Body of pancreas (tissue), 4 donors: Measurements from ENCODE around the gene PLXDC2. TPM values are rescaled to one million over a fixed set of nuclear protein-coding genes. Genes with fewer than 3 reads are reported as not detected.

Experiments used
- ATAC-seq: fragments of 150-250 bp; one replicate; pipeline ENCODE4 v1.9.1; 2016
- DNase-seq, 4 donors: peaks; one replicate each; pipeline ENCODE4 v3.0.0-alpha.2; 2019
- H3K27ac ChIP-seq, 4 donors: fragments of 200-600 bp; sonication (generic); 1 replicate in 3 of 4; 2 replicates in 1 of 4; pipeline versions ENCODE4 v1.5.1 to v1.6.1; 2016 to 2019; ENCODE audit warnings: mild to moderate bottlenecking in 1 of 4, mixed read lengths in 1 of 4, moderate library complexity in 1 of 4
- H3K27me3 ChIP-seq, 2 donors: fragments of 200-600 bp; sonication (generic); one replicate each; pipeline ENCODE4 v1.6.0; 2016; ENCODE audit warnings: mild to moderate bottlenecking in 1 of 2
- H3K36me3 ChIP-seq, 2 donors: fragments of 200-600 bp; sonication (generic); replicated peaks in 1 of 2; 2 replicates each; pipeline ENCODE4 v1.5.1; 2016; ENCODE audit warnings: low read depth in 2 of 2; ENCODE audit not compliant: insufficient read depth in 1 of 2
- H3K4me1 ChIP-seq: fragments of 200-600 bp; sonication (generic); one replicate; pipeline ENCODE4 v1.6.0; 2016
- H3K4me3 ChIP-seq, 2 donors: fragments of 200-600 bp; sonication (generic); 1 replicate in 1 of 2; 2 replicates in 1 of 2; pipeline ENCODE4 v1.5.1; 2016 to 2019
- H3K9me3 ChIP-seq, 3 donors: fragments of 200-600 bp; sonication (generic); 1 replicate in 2 of 3; 2 replicates in 1 of 3; pipeline ENCODE4 v1.5.1; 2016
- CTCF ChIP-seq, 7 experiments: fragments of 450-650 bp in 4 of 7; fragments of 200-600 bp in 3 of 7; sonication (generic) in 3 of 7; IDR thresholded peaks; one replicate each; pipeline ENCODE4 v1.5.1; 2016 to 2019; ENCODE audit warnings: antibody characterized with exemption in 7 of 7
- POLR2A ChIP-seq, 3 donors: fragments of 450-650 bp; IDR thresholded peaks; one replicate each; pipeline ENCODE4 v1.6.1; 2016; ENCODE audit warnings: antibody characterized with exemption in 3 of 3, mild to moderate bottlenecking in 2 of 3
- WGBS, 2 donors: methylation state at CpG; one replicate each; pipeline ENCODE4 v1.1.5; 2017; 5-methylcytosine and 5-hydroxymethylcytosine counted together
- intact Hi-C: fragments of 100-400 bp; cut with DNase I; formaldehyde crosslinking; loops from one replicate; pipeline ENCODE4 v1.15.1; 2023
- total RNA-seq, 2 donors: library from RNA; depleted of rRNA; stranded (reverse); fragments of >200 nt; gene quantifications; one replicate each; pipeline ENCODE4 v1.1.0, GENCODE V29; 2016

PLXDC2 gene
- total RNA-seq, 2 donors from 2014 or later: 8.2 to 13.5 TPM

- Histone ChIP-seq H3K36me3 (no peaks in the 10 kb centered on the region), H3K27ac (no peak overlapping the region), H3K4me3 (no peak overlapping the region), H3K4me1 (no peaks in the 10 kb centered on the region), H3K9me3 (no peaks in the 10 kb centered on the region), H3K27me3 (no peaks in the 10 kb centered on the region)
- ATAC-seq (no peak), DNase-seq (no peak)
- intact Hi-C loops: no loop called here
- 61 to 68% methylated on average over 1 of the region's 1 CpG for WGBS, 2 donors
- TF ChIP-seq CTCF (IDR thresholded peaks at IDR 0.05) (no peak), POLR2A (IDR thresholded peaks at IDR 0.05) (no peak)
These were observed 328.0 kb downstream of the PLXDC2 start for GRCh38 chr10:20144268-20144667.

- Histone ChIP-seq H3K27ac (no peak overlapping the region), H3K36me3 (no peaks in the 10 kb centered on the region), H3K9me3 (no peaks in the 10 kb centered on the region), H3K4me3 (no peak overlapping the region), H3K4me1 (no peaks in the 10 kb centered on the region), H3K27me3 (no peaks in the 10 kb centered on the region)
- DNase-seq: no peak
- intact Hi-C loops: no loop called here
- WGBS, 2 donors: 69 to 83% methylated on average over 2 of the region's 2 CpGs
- TF ChIP-seq POLR2A (IDR thresholded peaks at IDR 0.05): no peak
- TF ChIP-seq CTCF (IDR thresholded peaks at IDR 0.05): no peak
- no peak for ATAC-seq
These were observed 329.8 kb downstream of the PLXDC2 start for GRCh38 chr10:20146004-20146403.

GRCh38 chr10:20147684-20148083 is 331.5 kb downstream of the PLXDC2 start:
- no peak for TF ChIP-seq POLR2A (IDR thresholded peaks at IDR 0.05)
- no peak for TF ChIP-seq CTCF (IDR thresholded peaks at IDR 0.05)
- Histone ChIP-seq H3K36me3 (no peaks in the 10 kb centered on the region), H3K27ac (no peak overlapping the region), H3K4me3 (no peak overlapping the region), H3K4me1 (no peaks in the 10 kb centered on the region), H3K9me3 (no peaks in the 10 kb centered on the region), H3K27me3 (no peaks in the 10 kb centered on the region)
- intact Hi-C loops: no loop called here
- 65% methylated on average over 2 of the region's 2 CpGs for WGBS, 2 donors
- ATAC-seq: no peak
- no peak for DNase-seq

GRCh38 chr10:20156511-20156910 is 340.3 kb downstream of the PLXDC2 start:
- H3K36me3 ChIP-seq: no peaks in the 10 kb centered on the region
- H3K27me3 ChIP-seq: no peaks in the 10 kb centered on the region
- TF ChIP-seq POLR2A (IDR thresholded peaks at IDR 0.05) (no peak), CTCF (IDR thresholded peaks at IDR 0.05) (no peak)
- intact Hi-C loops: no loop called here
- no peaks in the 10 kb centered on the region for H3K4me1 ChIP-seq
- no peaks in the 10 kb centered on the region for H3K9me3 ChIP-seq
- H3K27ac ChIP-seq: no peak overlapping the region
- DNase-seq (no peak), ATAC-seq (no peak)
- no peak overlapping the region for H3K4me3 ChIP-seq
- WGBS, 2 donors: 53 to 62% methylated on average over 2 of the region's 2 CpGs

GRCh38 chr10:20157314-20157713 is 341.1 kb downstream of the PLXDC2 start:
- intact Hi-C loops: no loop called here
- Histone ChIP-seq H3K36me3 (no peaks in the 10 kb centered on the region), H3K4me3 (no peak overlapping the region), H3K27ac (no peak overlapping the region), H3K27me3 (no peaks in the 10 kb centered on the region), H3K9me3 (no peaks in the 10 kb centered on the region), H3K4me1 (no peaks in the 10 kb centered on the region)
- DNase-seq (no peak), ATAC-seq (no peak)
- 79 to 86% methylated on average over 1 of the region's 1 CpG for WGBS, 2 donors
- TF ChIP-seq CTCF (IDR thresholded peaks at IDR 0.05): no peak
- TF ChIP-seq POLR2A (IDR thresholded peaks at IDR 0.05): no peak
